HepG2 (cell line): ENCODE data around the gene SLC2A8. TPM values are rescaled to one million over a fixed set of nuclear protein-coding genes. Genes with fewer than 3 reads are reported as not detected.

Experiments
- HMGXB4 ChIP-seq, 2 experiments: sonication (generic) in 1 of 2; formaldehyde crosslinking in 1 of 2; IDR thresholded peaks; 2 replicates each; pipeline versions ENCODE4 v1.4.0 to v1.6.1; 2018 to 2020; ENCODE audit warnings: missing genetic modification reagents in 2 of 2, borderline replicate concordance in 1 of 2, low read depth in 1 of 2, mild to moderate bottlenecking in 1 of 2, missing biosample characterization in 1 of 2
- KDM2A ChIP-seq: sonication (generic); formaldehyde crosslinking; IDR thresholded peaks from 2 replicates; pipeline ENCODE4 v1.4.0; 2020; ENCODE audit warnings: low read depth, missing genetic modification reagents, borderline replicate concordance
- NFKB2 ChIP-seq: sonication (generic); formaldehyde crosslinking; IDR thresholded peaks from 2 replicates; pipeline ENCODE4 v1.4.0; 2020; ENCODE audit warnings: missing genetic modification reagents, borderline replicate concordance
- RAD21 ChIP-seq: fragments of 450-650 bp; formaldehyde crosslinking; IDR thresholded peaks from 2 replicates; pipeline ENCODE4 v1.5.0; 2020; ENCODE audit warnings: mild to moderate bottlenecking
- SIN3A ChIP-seq: IDR thresholded peaks from 2 replicates; pipeline ENCODE4 v1.6.1; 2011; ENCODE audit warnings: low read depth, mild to moderate bottlenecking, control low read depth, low read length, borderline replicate concordance
- THAP11 ChIP-seq: IDR thresholded peaks from 2 replicates; pipeline ENCODE4 v1.6.1; 2016; ENCODE audit warnings: missing biosample characterization, missing genetic modification reagents
- XRCC5 ChIP-seq: fragments of 200-400 bp; formaldehyde crosslinking; optimal IDR thresholded peaks from 2 replicates; pipeline ENCODE3; 2017; ENCODE audit warnings: mild to moderate bottlenecking, low read length
- ZFX ChIP-seq: sonication (generic); formaldehyde crosslinking; IDR thresholded peaks from 2 replicates; pipeline ENCODE4 v1.4.0; 2020; ENCODE audit warnings: mild to moderate bottlenecking, low read depth, missing genetic modification reagents, moderate library complexity
- ZNF790 ChIP-seq: sonication (generic); formaldehyde crosslinking; IDR thresholded peaks from 2 replicates; pipeline ENCODE4 v1.8.0; 2022; ENCODE audit warnings: missing genetic modification reagents, mild to moderate bottlenecking, borderline replicate concordance
- ZSCAN22 ChIP-seq: sonication (generic); formaldehyde crosslinking; IDR thresholded peaks from 2 replicates; pipeline ENCODE4 v1.4.0; 2020; ENCODE audit warnings: mild to moderate bottlenecking, missing genetic modification reagents
- polyA plus RNA-seq, 8 experiments: library from polyadenylated mRNA; depleted of rRNA in 3 of 8; stranded (reverse) in 7 of 8; unstranded in 1 of 8; fragments of >200 nt; fragmentation: Illumina TruSeq in 4 of 8; extraction: Trizol in 4 of 8; gene quantifications; 2 replicates each; pipeline versions ENCODE4 v1.2.1 to v1.2.3, GENCODE V29; 2011 to 2016; ENCODE audit warnings: low read depth in 4 of 8, missing spikeins in 1 of 8, mixed read lengths in 1 of 8; ENCODE audit not compliant: insufficient read depth in 1 of 8
- total RNA-seq, 5 experiments: library from RNA; depleted of rRNA; stranded (reverse); fragments of >200 nt; fragmentation: Illumina TruSeq; extraction: Trizol; gene quantifications; 2 replicates each; pipeline ENCODE4 v1.2.3, GENCODE V29; 2016; ENCODE audit warnings: low read depth in 1 of 5
- TF ChIP-seq, protein P1 (sequence below): sonication (generic); formaldehyde crosslinking; IDR thresholded peaks from 2 replicates; pipeline ENCODE4 v1.4.0; 2020; ENCODE audit warnings: missing genetic modification reagents

Gene SLC2A8
- total and polyA plus RNA-seq, 2 of the 13 experiments (the other 11 are each of a cell fraction or from before 2014, with no cell fraction given): 22.6 to 48.6 TPM

- TF ChIP-seq, protein P1, sequence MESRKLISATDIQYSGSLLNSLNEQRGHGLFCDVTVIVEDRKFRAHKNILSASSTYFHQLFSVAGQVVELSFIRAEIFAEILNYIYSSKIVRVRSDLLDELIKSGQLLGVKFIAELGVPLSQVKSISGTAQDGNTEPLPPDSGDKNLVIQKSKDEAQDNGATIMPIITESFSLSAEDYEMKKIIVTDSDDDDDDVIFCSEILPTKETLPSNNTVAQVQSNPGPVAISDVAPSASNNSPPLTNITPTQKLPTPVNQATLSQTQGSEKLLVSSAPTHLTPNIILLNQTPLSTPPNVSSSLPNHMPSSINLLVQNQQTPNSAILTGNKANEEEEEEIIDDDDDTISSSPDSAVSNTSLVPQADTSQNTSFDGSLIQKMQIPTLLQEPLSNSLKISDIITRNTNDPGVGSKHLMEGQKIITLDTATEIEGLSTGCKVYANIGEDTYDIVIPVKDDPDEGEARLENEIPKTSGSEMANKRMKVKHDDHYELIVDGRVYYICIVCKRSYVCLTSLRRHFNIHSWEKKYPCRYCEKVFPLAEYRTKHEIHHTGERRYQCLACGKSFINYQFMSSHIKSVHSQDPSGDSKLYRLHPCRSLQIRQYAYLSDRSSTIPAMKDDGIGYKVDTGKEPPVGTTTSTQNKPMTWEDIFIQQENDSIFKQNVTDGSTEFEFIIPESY (CRISPR knock-in tag): peak; percentile 60; the same call in 1 of the 2 replicates
- TF ChIP-seq THAP11 (CRISPR knock-in tag) (peak; percentile 27; the same call in 1 of the 2 replicates), HMGXB4 (CRISPR knock-in tag; IDR thresholded peaks at IDR 0.05; ENCODE audit: borderline replicate concordance in 1 of 2, low read depth in 1 of 2) (0 out of 4 replicates have a peak, but pooled peaks of 1 of the 2 experiments have one; percentile 25), SIN3A (peak; percentile 48; the same call in 1 of the 2 replicates), XRCC5 (peak; percentile 38), KDM2A (0 out of 2 replicates have a peak, but pooled peaks have one; percentile 24), NFKB2 (CRISPR knock-in tag) (no peak), ZFX (CRISPR knock-in tag) (peak; percentile 19; the same call in 1 of the 2 replicates), ZSCAN22 (CRISPR knock-in tag) (no peak), RAD21 (CRISPR knock-in tag) (peak; percentile 80), ZNF790 (CRISPR knock-in tag) (no peak)
- TF ChIP-seq, all 625 proteins: peak for 18
Observed at GRCh38 chr9:127360829-127361228, 36.1 kb upstream of the SLC2A8 start (continued).
